Tibial nerve (tissue), 3 donors: ENCODE results near the gene LAMB4.

ENCODE experiments used
- CTCF ChIP-seq, 5 experiments: fragments of 200-600 bp in 3 of 5; fragments of 450-650 bp in 2 of 5; sonication (generic) in 3 of 5; IDR thresholded peaks; one replicate each; pipeline ENCODE4 v1.5.1; 2016 to 2019; ENCODE audit warnings: antibody characterized with exemption in 5 of 5, mild to moderate bottlenecking in 3 of 5, moderate library complexity in 2 of 5
- POLR2A ChIP-seq, 2 donors: fragments of 450-650 bp; IDR thresholded peaks; one replicate each; pipeline ENCODE4 v1.6.1; 2017; ENCODE audit warnings: antibody characterized with exemption in 2 of 2, mild to moderate bottlenecking in 2 of 2, moderate library complexity in 2 of 2

DNA sequence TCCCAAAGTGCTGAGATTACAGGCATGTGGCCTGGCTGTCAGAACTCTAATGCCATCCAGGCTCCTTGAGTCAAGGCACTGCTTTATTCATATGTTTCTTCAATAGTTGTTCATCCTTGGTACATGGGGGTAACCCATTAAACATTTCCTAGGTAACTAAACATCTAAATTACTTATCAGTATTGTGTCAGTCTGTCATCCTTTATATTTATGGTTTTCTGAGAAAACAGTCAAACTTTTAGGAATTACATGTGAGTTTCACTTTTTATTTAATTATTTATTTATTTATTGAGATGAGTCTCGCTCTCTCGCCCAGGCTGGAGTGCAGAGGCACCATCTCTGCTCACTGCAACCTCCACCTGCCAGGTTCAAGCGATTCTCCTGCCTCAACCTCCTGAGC lies 81.7 kb downstream of the LAMB4 start:
- TF ChIP-seq CTCF (IDR thresholded peaks at IDR 0.05) = no peak
- no peak for TF ChIP-seq POLR2A (IDR thresholded peaks at IDR 0.05)
